Measurements from ENCODE around the gene PALLD.
A peak's percentile ranks its signal among the peaks of the same experiment; 100 is the strongest.

Gene PALLD

DNA sequence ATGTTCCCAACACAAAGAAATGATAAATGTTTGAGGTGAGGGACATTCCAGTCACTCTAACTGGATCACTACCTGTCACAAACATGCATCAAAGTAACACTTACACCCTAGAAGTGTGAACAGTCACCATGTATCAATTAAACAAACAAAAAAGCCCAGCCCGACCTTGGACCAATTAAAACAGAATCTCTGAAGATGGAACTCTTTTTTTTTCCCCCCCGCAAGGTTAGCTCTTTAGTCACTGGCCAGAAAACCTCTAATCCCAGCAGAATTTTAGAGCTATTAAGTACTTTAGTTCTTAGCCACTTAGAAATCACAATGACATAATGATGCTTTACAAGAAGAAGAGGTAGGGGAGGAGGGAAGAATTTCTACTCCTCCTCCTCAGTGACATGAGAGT is 154.5 kb downstream of the PALLD start:
- no peak for DNase-seq

DNA sequence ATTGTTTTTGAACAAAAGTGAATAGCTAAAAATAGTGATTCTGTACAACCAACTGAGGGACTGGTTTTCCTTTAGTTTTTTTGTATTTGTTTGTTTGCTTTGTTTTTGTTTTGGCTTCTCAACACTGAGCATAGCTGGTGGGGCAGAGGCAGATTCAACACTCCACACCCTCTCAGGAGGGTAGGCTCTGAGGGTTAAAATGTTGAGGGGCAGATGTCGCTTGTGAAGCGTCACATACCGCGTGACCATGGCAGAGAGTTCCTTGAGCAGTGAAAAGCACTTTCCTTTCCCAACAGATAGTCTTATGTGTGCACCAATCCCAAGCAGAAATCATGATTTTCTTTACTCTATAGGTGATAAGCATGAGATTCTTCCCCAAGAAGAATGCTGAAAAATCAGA is 155.0 kb downstream of the PALLD start:
- no peak for DNase-seq

DNA sequence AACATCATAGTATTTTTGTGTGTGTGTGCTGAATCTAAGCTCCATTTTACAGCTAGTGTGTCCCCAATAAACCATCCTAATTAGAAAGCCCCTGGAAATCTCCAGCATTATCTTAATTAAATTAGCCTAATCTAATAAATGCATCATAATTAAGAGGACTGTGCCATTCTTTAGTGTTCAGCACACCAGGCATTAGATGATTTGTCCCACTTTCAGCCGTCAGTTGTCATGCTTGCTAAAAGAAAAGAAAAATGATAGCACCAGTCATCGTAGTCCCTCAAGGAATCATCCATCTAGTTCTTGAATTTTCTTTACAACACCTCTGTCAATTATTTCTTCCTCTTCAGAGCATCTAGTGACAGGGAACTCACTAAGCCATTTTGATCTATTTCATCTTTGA is 155.9 kb downstream of the PALLD start:
- DNase-seq, result no peak

DNA sequence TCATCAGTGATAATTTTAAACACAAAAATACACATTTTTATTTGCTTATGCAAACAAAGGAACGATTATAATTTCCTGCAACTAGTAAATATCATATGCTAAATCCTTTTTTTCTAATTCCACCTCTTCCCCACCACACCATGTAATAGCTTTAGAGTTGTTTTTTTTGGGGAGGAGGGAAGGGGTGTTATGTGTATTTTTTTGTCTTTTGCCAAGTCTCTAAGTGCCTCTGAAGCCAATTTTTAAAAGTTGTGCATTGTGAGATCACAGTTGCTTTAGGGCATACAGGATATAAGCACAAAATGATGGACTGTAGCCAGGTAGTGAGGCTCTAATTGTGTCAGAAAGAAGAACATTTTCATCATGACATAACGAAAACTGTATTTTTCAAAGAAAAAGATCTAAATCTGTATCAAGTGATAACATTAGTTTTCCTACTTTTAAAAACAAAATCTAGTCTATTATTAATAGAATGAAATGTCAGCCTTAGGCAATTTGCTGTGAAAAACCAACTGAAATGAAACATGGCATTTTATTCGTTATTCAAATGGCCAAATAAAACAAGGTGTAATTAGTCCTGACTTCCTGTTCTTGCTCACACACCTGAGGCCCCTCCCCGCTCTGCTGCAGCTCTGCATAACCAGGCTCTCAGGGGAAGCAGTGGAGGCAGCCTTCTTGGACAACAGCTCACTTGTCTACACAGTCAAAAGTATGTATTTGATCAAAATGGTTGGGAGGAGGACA is 157.4 kb downstream of the PALLD start:
- DNase-seq, result no peak

DNA sequence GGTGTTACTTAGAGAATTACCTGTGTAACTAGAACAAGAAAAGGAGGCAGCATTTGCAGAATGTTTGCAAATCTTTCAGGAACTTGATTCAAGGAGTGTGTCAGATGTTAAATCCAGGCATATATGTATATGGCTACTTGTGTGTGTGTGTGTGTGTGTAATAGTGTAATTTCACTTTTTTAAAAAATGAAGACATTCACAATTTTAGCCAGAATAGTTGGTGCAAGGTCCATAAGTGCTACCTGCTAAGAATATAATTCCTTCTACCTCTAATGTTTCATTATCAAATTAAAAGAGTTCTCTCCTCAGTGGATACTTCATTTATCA is 158.0 kb downstream of the PALLD start:
- no peak for DNase-seq

DNA sequence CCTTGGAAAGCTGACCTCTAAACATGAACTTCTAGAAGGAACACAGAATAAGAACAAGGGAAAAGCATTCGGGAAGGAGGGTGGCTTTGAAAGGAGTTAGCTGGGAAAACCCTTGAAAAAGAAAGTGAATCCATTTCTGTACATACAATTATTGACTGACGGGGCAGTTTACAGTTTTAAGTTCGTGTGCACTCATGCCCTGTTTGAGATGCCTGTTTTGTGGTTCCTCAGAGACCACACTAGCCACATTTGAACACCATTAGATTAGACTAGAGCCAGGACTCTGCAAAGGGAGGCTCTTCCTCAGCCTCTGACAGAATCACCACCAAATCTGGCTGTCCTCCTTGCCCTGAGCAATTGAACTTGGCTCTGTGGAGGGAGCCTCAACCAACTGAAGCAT is 158.3 kb downstream of the PALLD start:
- no peak for DNase-seq

DNA sequence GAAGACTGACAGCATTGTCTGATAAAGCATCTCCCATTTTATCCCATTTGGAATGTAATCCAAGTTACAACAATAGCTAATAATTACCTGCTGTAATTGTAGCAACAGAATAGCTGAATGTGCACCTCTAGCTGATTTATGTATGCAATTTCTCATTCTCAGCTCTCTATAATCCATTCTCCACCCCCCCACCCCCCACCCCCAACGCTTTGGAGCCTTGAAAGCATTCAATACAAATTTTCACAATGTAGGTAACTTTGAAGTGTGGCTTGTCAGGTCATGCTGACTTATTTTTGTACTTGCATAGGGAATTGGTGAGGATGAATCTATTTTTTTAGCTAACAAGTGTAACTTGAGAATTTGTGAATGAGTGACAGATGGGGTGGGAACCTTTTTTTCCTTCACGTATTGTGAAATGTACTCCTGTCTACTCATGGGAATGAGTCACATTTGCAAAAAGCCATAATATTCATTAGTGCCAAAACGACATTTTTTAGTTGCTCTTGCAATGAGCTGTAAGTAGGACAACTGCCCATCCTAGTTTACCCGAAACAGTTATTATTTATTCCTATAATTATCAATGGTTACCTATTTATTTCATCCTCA is 159.3 kb downstream of the PALLD start:
- peak; percentile 12 for DNase-seq

DNA sequence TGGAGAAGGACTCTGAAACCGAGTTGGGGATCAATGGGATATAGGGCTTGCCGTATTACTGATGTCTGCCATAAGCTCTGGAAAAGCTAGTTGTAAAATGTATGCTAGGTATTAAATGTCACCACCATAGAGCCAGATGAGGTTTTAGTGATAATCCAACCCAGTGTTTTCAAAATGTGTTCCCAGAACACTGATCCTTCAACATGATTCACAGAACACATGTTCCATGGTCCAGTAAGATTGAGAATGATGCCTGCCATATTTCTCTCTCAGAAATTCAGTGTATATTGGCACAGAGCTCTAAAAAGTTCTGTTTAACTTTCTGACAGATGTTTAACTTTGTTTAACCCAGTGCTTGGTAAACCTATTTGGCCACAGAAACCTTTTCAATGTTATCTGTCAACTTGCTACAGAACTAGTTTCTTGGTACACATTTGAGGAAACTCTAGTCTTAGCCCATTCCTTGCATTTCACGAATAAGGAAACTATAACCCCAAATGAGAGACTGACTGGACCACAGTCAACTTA is 160.2 kb downstream of the PALLD start:
- DNase-seq, result no peak

DNA sequence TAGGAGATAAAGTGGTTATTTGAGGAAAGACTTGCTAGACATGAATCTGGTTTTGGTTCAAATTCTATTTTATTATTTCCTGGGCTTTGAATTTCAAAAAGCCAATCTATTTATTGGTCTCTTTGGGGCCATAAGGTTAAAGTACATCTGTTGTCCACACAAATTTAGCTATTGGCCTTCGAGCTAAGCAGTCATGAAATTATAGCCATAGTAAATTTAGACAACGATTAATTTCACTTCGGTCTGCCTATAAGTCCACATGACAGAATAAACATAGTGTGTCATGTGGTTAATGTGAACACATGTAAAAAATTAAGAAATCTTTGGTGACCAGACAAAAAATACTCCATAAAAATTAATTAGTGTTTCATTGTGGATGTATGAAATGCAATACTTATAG is 161.9 kb downstream of the PALLD start:
- no peak for DNase-seq

DNA sequence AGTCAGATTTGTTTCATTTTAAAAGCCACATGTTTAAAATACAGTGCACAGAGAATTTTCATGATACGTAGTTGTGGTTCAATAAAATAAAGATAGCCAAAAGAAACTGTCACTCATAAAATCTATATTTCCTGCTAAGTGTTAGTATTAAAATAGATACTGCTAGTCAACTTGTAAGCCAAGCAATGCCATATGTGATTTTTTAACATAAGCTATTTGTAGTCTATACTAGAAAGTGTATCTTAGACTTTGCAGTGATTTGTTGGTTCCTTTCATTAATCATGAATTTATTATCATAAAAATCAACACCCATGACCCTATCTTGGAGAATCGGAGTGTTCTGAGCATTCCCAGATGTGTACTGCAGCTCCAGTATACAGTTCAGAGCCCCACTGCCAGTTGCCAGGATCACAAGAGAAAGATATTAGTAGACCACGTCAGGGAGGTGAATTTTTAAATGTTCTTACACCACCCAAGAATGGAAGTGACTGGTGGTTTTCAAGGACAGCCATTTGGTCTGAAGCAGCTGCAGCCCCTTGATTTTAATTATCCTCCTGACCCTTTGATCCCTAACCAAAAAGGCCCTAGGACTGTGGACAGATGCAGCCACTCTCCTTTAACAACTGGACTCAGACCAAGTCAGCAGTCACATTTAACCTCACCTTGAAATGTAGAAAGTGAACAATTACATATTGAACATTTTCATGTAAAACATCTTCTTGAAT is 163.1 kb downstream of the PALLD start:
- no peak for DNase-seq

DNA sequence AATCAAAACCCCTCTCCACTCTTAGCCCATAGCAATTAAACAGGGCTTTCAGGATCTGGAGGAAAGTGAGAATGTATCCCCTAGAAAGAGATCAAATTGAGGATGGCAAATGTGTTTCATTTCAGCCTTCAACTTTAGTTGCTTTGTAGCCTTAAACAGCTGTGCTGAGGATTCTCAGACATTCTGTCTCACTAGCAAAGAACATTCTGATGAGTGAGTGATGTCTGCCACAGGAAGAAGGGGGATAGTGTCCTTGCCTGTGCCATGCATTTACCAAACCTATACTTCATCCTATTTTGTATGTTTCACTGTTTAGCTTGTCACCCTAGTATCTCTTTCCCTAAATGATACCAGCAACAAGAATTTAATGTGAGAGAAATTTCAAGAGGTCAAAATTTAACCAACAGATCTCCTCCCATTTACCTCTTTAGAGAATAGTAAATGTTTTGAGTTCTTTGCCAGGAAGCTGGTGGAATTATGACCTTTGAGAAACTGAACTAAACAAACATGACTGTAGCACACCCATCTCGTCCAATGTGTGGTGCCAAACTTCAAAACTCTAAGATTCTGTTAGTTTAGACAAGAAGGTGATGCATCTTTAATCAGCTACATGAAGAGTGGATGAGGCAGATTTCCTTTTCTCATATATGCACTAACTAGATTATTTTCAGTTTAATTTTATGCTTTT is 165.6 kb downstream of the PALLD start:
- no peak for DNase-seq

DNA sequence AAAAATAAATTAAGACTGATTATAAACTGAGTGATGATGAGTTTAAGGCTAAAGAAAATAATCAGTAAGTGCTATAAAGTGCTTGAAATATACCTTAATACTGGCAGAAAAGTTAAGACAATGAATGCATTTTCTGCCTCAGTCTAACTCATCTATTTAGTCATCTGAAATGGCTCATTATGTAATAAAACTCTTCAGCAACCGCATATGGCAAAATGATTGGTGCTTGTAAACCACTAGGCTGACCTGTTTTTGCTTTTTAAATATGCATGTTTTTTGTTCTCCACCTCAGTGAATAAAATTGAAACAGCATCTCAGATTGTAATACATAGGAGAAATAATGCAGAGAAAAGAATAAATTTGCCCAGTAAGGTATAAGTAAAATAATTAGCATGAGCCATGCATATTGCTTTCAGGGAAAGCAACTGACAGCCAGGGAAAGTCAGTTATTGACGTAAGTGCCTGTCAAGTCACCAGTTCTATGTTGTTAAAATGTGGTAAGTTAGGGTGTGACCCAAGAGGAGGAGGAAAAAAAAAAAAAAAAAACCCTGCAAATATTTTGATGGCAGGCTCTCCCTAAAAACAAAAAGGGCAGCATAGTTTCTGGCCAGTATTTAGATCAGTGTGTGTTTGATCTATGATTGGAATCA is 167.5 kb downstream of the PALLD start:
- no peak for DNase-seq

DNA sequence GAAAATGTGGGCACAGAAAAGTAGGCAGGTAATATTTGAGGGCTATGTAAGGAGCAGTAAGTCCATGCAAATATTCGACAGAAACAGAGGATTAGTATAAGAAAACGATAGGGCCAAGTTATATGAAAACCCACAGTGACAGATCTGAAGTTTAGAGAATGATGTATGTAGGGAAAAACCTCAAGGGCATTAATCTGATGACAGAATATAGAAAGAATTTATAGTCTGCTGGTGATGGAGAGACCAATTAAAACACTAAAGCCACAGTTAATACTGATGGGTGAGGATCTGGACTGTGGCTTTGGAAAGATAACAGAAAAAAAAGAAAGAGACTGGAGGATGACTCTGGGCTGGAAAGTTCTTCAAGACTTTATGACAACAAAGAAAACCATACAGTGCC is 169.7 kb downstream of the PALLD start:
- DNase-seq, result no peak

DNA sequence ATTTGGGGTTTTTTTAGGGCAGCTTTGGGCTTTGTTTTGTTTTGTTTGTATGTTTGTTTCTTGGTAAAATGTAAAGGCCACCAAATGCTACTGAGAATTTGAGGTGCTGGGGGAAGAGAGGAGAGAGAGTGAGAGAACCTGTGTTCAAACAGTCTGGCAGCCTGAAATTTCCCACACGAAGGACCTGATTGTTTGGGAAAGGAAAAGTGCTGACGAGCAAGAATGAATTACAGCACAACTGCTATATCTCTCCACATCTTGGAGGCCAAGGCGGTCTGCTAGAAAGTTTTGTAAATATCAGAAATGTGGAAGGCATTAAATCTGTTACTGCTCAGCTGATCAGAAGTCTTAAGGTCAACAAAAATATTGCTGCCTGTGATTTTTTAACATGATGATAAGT is 170.5 kb downstream of the PALLD start:
- DNase-seq, result no peak

DNA sequence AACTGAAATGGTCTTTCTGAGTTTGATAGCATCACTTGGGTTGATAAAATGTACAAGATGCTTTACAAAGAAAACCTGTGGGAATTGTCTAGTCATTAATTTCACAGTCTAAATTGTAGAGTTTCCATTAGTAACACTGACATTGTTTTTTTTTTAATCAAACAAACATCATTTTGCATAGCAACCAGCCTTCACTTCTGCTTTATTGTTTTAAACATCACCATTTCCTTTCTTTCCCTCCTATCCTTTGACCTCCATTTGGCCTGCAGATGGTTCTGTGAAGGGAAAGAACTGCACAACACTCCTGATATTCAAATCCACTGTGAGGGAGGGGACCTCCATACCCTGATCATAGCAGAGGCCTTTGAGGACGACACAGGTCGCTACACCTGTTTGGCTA is 171.1 kb downstream of the PALLD start:
- DNase-seq, result no peak

DNA sequence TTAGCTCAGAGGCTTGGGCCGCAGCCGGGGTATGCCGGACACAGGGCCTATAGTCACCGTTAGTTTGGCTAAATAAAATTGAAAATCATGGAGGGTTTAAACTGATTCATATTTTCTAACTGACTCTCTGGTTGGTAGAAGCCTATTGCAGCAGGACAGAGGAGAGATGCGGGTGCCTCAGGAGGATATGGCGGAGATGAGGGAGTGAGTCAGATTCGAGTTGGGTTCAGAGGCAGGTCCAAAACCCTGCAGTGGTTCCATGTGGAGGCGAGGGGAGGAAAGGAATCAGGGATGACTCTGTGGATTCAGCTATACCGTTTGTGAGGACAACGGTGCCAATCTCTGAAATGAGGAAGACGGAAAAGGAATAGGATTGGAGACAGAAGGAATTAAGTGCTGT is 176.6 kb downstream of the PALLD start:
- no peak for DNase-seq

DNA sequence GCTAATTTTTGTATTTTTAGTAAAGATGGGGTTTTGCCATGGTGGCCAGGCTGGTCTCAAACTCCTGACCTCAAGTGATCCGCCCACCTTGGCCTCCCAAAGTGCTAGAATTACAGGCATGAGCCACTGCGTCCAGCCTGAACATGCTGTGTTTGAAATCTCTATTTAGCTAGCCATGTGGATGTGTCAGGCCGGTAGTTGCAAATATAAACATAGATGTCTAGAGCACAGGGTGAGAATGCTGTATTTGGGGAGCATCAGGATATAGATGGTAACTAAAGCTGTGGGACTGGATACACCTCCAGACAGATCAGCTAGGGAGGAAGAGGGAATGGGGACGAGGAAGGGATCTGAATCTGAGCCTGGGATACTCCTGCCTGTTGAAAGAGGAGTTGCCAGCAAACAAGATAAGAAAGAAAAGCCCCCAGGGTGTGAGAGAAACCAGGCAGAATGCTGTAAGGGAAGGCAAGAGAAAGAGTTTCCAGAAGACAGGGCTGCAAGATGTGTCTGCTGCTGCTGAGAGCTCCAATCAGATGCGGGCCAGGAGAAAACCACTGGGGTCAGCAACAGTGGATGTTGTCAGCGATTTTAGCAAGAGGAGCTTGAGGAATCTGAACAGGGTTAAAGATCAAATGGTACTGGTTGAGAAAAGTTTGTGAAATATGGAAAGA is 177.4 kb downstream of the PALLD start:
- DNase-seq, result no peak

DNA sequence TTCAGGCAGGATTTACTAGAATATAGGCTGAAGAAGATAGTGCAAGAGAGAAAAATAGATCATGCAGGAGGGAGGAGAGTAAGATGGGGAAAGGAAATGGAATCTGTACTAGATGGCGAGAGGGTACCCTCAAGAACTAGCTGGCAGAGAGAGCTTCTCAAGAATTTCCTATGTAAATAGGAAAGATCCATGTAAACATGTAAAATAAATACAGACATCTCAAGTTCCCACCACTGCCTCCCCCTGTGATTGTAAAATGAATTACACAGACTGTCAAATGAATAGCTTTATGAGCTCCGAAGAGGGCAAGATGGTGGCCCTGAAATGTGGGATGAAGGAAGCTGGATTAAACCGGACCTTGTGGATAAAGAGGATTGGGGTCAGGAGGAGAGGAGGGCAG is 178.0 kb downstream of the PALLD start:
- no peak for DNase-seq

DNA sequence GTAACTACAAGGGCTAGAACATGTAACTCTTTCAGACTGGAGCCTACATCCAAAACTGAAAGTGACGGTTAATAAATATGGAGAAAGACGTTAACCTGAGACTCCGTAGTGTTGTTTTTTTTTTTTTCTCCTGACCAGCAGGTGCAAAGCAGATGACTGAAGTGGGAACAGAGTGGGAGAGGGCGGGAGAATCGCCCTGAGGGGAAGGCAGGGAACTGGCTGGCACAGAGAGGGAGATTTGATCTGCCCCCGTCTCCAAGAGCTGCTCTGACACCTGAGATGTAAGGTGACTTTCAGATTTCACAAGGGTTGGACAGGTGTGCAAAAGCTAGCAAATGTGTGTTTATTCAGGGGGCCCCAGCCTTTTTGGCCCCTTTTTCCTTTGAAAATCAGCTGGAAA is 180.2 kb downstream of the PALLD start:
- DNase-seq, result no peak

DNA sequence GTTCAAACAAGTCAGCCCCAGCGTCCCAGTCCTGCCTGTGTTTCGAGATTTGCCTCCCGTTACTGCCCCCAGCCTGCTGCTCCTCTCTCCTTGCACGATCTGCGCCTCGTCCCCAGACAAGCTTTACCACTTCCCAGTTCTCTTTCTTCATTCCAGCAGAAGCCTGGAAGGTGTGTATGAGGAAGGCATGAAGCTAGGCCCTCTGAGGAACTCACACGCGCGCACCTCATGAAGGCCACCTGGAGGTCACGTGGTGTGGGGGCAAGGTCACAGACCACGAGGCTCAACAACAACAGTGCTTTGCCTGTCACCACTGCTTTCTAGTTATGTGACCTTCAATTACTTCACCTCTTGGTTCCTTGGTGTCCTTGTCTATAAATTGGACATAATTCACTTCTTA is 181.0 kb downstream of the PALLD start:
- DNase-seq, result no peak

DNA sequence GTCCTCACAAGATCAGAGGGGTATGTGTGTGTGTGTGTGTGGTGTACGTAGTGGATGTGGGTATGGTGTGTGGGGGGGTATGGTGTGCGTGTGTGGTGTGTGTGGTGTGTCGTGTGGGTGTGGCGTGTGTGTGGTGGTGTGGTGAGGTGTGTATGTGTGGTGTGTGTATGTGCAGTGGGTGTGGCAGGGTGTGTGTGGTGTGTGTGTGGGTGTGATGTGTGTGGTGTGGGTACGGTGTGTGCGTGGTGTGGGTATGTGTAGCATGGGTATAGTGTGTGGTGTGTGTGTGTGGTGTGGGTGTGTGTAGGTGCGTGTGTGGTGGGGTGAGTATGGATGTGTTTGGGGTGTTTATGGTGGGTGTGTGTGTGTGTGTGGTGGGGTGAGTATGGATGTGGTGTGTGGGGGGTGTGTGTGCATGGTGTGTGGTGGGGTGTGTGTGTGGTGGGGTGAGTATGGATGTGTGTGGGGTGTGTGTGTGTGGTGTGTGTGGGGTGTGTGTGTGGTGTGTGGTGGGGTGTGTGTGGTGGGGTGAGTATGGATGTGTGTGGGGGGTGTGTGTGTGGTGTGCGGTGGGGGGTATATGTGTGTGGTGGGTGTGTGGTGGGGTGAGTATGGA is 182.0 kb downstream of the PALLD start:
- no peak for DNase-seq

DNA sequence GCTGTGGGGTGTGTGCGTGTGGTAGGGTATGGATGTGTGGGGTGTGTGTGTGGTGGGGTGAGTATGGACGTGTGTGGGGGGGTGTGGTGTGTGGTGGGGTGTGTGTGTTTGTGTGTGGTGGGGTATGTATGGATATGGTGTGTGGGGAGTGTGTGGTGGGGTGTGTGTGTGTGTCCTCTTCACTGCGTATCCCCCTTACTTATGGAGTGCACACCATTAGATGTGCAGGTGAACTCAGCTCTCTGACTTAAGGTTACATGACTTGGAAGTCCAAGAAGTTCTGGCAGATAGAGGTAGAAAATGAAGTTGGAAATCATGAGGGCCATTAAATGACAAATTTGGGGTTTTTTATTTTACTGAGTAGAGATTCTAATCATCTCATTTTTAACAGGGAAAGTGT is 182.5 kb downstream of the PALLD start:
- DNase-seq, result no peak
